Smooth muscle cell (in vitro differentiated cells): ENCODE measurements around the gene MGAT5B. TPM values are rescaled to one million over a fixed set of nuclear protein-coding genes. Genes with fewer than 3 reads are reported as not detected.

Source experiments
- DNase-seq: peaks from one replicate; lab custom pipeline; 2025; ENCODE audit not compliant: unreplicated experiment; lab: John Stamatoyannopoulos, UW
- H2AFZ ChIP-seq: fragments of 200-600 bp; sonication (generic); 2 replicates; pipeline ENCODE4 v1.6.0; 2016; ENCODE audit warnings: antibody characterized with exemption, low read depth, mild to moderate bottlenecking
- H3F3A ChIP-seq: fragments of 200-600 bp; sonication (generic); 2 replicates; pipeline ENCODE4 v1.6.0; 2017; ENCODE audit warnings: antibody characterized with exemption, low read depth
- H3K27ac ChIP-seq: fragments of 200-600 bp; sonication (generic); 2 replicates; pipeline ENCODE4 v1.5.1; 2016; ENCODE audit warnings: low read depth, mild to moderate bottlenecking
- H3K27me3 ChIP-seq: fragments of 200-600 bp; sonication (generic); 2 replicates; pipeline ENCODE4 v1.6.1; 2016; ENCODE audit warnings: low read depth, mild to moderate bottlenecking
- H3K36me3 ChIP-seq: fragments of 200-600 bp; sonication (generic); 2 replicates; pipeline ENCODE4 v1.5.1; 2016; ENCODE audit warnings: low read depth
- H3K4me1 ChIP-seq: fragments of 200-600 bp; sonication (generic); 2 replicates; pipeline ENCODE4 v1.5.1; 2016; ENCODE audit warnings: low read depth
- H3K4me2 ChIP-seq: fragments of 200-600 bp; sonication (generic); 2 replicates; pipeline ENCODE4 v1.6.0; 2016; ENCODE audit warnings: mild to moderate bottlenecking
- H3K4me3 ChIP-seq: fragments of 200-600 bp; sonication (generic); 2 replicates; pipeline ENCODE4 v1.5.1; 2016; ENCODE audit warnings: mild to moderate bottlenecking
- H3K79me2 ChIP-seq: fragments of 200-600 bp; sonication (generic); 2 replicates; pipeline ENCODE4 v1.6.0; 2016; ENCODE audit warnings: low read depth, mild to moderate bottlenecking
- H3K9ac ChIP-seq: fragments of 200-600 bp; sonication (generic); 2 replicates; pipeline ENCODE4 v1.6.0; 2016; ENCODE audit warnings: low read depth
- H3K9me3 ChIP-seq: fragments of 200-600 bp; sonication (generic); replicated peaks from 2 replicates; pipeline ENCODE4 v1.5.1; 2016; ENCODE audit warnings: low read depth
- H4K20me1 ChIP-seq: fragments of 200-600 bp; sonication (generic); 2 replicates; pipeline ENCODE4 v1.6.0; 2016; ENCODE audit warnings: low read depth
- WGBS: methylation state at CpG from one replicate; pipeline ENCODE4 v1.1.7; 2016; ENCODE audit warnings: low lambda C conversion rate; 5-methylcytosine and 5-hydroxymethylcytosine counted together
- polyA plus RNA-seq: library from polyadenylated mRNA; unstranded; fragments of >200 nt; fragmentation: Nextera tagmentation; extraction: Ambion mirVana; gene quantifications from 2 replicates; pipeline ENCODE4 v1.2.1, GENCODE V29; 2016
- total RNA-seq: library from RNA; depleted of rRNA; stranded (reverse); fragments of >200 nt; gene quantifications from 2 replicates; pipeline ENCODE4 v1.2.3, GENCODE V29; 2014
- TF ChIP-seq, protein P1 (sequence below): fragments of 200-600 bp; sonication (generic); IDR thresholded peaks from 2 replicates; pipeline ENCODE4 v1.5.1; 2017; ENCODE audit warnings: borderline replicate concordance, mild to moderate bottlenecking, antibody characterized with exemption; ENCODE audit not compliant: insufficient read depth, poor library complexity, severe bottlenecking

MGAT5B gene
- total and polyA plus RNA-seq, 2 experiments from 2014 or later, result 0.78 to 7.6 TPM

DNA sequence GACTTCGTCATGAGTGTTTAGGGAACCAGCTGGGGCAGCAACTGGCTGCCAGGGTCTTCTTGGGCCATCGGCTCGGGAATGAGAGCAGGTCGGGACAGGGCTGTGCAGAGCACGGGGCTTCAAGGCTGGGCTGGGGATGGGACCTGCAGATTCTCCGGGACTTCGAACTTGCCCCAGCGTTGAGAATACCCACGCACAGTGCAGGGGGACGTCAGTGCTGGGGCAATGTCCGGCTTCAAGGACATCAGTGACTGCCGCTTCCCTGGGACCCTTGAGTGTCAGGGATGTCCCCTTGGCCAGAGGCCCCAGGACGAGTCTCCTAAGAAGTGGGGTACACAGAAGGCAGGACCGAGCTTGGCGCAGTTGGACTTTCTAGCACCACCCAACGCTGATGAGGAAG, 76.3 kb downstream of the MGAT5B start:
- H3K27ac ChIP-seq, result no peak overlapping the region
- DNase-seq, result no peak
- WGBS, result 92% methylated on average over 16 of the region's 16 CpGs
- H3K79me2 ChIP-seq, result no peaks in the 10 kb centered on the region
- H3K4me1 ChIP-seq, result no peaks in the 10 kb centered on the region
- H3K9ac ChIP-seq, result no peak overlapping the region
- H3K4me2 ChIP-seq, result no peak overlapping the region
- no peaks in the 10 kb centered on the region for H3K27me3 ChIP-seq
- H3F3A ChIP-seq, result no peaks in the 10 kb centered on the region
- H2AFZ ChIP-seq, result no peak overlapping the region
- TF ChIP-seq, protein P1, sequence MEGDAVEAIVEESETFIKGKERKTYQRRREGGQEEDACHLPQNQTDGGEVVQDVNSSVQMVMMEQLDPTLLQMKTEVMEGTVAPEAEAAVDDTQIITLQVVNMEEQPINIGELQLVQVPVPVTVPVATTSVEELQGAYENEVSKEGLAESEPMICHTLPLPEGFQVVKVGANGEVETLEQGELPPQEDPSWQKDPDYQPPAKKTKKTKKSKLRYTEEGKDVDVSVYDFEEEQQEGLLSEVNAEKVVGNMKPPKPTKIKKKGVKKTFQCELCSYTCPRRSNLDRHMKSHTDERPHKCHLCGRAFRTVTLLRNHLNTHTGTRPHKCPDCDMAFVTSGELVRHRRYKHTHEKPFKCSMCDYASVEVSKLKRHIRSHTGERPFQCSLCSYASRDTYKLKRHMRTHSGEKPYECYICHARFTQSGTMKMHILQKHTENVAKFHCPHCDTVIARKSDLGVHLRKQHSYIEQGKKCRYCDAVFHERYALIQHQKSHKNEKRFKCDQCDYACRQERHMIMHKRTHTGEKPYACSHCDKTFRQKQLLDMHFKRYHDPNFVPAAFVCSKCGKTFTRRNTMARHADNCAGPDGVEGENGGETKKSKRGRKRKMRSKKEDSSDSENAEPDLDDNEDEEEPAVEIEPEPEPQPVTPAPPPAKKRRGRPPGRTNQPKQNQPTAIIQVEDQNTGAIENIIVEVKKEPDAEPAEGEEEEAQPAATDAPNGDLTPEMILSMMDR, result no peak
- H4K20me1 ChIP-seq, result no peaks in the 10 kb centered on the region
- H3K36me3 ChIP-seq, result no peaks in the 10 kb centered on the region
- no peak overlapping the region for H3K4me3 ChIP-seq
- no peaks in the 10 kb centered on the region for H3K9me3 ChIP-seq

- WGBS, result 83% methylated on average over 14 of the region's 18 CpGs
Observed at GRCh38 chr17:76946111-76946771, 78.0 kb downstream of the MGAT5B start.

DNA sequence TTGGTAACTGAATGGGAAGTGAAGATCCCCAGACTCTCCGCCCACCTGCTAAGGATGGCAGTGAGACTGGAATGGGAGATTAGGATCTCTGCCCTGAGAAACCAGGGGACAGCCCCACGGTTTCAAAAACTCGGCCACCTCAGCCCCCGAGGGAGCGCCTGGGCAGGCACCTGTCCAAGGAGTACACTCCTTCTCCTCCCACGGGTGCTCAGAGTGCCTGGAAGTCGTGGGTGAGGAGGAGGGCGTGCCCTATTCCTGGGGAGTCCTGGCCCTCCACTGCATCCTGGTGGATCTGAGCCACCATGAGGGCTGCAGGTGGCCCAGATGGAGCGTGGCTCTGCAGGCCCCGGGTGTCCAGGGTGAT, 78.5 kb downstream of the MGAT5B start:
- Histone ChIP-seq H3K4me3 (no peak overlapping the region), H3K4me1 (no peaks in the 10 kb centered on the region), H3K27me3 (no peaks in the 10 kb centered on the region), H3K27ac (no peak overlapping the region), H3K36me3 (no peaks in the 10 kb centered on the region), H3K9me3 (no peaks in the 10 kb centered on the region), H2AFZ (no peak overlapping the region), H4K20me1 (no peaks in the 10 kb centered on the region), H3F3A (no peaks in the 10 kb centered on the region), H3K9ac (no peak overlapping the region), H3K4me2 (no peak overlapping the region), H3K79me2 (no peaks in the 10 kb centered on the region)
- WGBS, result 70% methylated on average over 10 of the region's 10 CpGs
- DNase-seq, result no peak
- TF ChIP-seq, protein P1, result no peak

More at GRCh38 chr17:76946111-76946771, 78.0 kb downstream of the MGAT5B start:
- Histone ChIP-seq H3K36me3 (no peaks in the 10 kb centered on the region), H3K4me1 (no peaks in the 10 kb centered on the region), H4K20me1 (no peaks in the 10 kb centered on the region), H3K9ac (no peak overlapping the region), H3K79me2 (no peaks in the 10 kb centered on the region), H3K4me3 (no peak overlapping the region), H2AFZ (no peak overlapping the region), H3K27ac (no peak overlapping the region), H3K4me2 (no peak overlapping the region), H3F3A (no peaks in the 10 kb centered on the region), H3K27me3 (no peaks in the 10 kb centered on the region), H3K9me3 (no peaks in the 10 kb centered on the region)
- DNase-seq, result no peak
- TF ChIP-seq, protein P1, result no peak

GRCh38 chr17:76947309-76947708, 79.1 kb downstream of the MGAT5B start:
- H3K4me2 ChIP-seq, result no peak overlapping the region
- H3F3A ChIP-seq, result no peaks in the 10 kb centered on the region
- H3K4me3 ChIP-seq, result no peak overlapping the region
- no peak for DNase-seq
- no peak overlapping the region for H3K27ac ChIP-seq
- no peaks in the 10 kb centered on the region for H3K9me3 ChIP-seq
- no peaks in the 10 kb centered on the region for H3K4me1 ChIP-seq
- H3K79me2 ChIP-seq, result no peaks in the 10 kb centered on the region
- no peak overlapping the region for H2AFZ ChIP-seq
- H3K27me3 ChIP-seq, result no peaks in the 10 kb centered on the region
- 89% methylated on average over 10 of the region's 10 CpGs for WGBS
- H4K20me1 ChIP-seq, result no peaks in the 10 kb centered on the region
- TF ChIP-seq, protein P1, result no peak
- no peaks in the 10 kb centered on the region for H3K36me3 ChIP-seq
- no peak overlapping the region for H3K9ac ChIP-seq
